ENCODE data around the gene IL1A.

- TF ChIP-seq, protein P1, sequence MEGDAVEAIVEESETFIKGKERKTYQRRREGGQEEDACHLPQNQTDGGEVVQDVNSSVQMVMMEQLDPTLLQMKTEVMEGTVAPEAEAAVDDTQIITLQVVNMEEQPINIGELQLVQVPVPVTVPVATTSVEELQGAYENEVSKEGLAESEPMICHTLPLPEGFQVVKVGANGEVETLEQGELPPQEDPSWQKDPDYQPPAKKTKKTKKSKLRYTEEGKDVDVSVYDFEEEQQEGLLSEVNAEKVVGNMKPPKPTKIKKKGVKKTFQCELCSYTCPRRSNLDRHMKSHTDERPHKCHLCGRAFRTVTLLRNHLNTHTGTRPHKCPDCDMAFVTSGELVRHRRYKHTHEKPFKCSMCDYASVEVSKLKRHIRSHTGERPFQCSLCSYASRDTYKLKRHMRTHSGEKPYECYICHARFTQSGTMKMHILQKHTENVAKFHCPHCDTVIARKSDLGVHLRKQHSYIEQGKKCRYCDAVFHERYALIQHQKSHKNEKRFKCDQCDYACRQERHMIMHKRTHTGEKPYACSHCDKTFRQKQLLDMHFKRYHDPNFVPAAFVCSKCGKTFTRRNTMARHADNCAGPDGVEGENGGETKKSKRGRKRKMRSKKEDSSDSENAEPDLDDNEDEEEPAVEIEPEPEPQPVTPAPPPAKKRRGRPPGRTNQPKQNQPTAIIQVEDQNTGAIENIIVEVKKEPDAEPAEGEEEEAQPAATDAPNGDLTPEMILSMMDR (IDR thresholded peaks at IDR 0.05; ENCODE audit: low read length): no peak
- TF ChIP-seq EZH2 (IDR thresholded peaks at IDR 0.05; ENCODE audit: borderline replicate concordance, low read length): no peak
Observed at GRCh38 chr2:112824694-112825085, 40.4 kb upstream of the IL1A start.

All from OCI-LY1 (cell line).